ENCODE data around the gene MRPL24.

The MRPL24 gene

DNA sequence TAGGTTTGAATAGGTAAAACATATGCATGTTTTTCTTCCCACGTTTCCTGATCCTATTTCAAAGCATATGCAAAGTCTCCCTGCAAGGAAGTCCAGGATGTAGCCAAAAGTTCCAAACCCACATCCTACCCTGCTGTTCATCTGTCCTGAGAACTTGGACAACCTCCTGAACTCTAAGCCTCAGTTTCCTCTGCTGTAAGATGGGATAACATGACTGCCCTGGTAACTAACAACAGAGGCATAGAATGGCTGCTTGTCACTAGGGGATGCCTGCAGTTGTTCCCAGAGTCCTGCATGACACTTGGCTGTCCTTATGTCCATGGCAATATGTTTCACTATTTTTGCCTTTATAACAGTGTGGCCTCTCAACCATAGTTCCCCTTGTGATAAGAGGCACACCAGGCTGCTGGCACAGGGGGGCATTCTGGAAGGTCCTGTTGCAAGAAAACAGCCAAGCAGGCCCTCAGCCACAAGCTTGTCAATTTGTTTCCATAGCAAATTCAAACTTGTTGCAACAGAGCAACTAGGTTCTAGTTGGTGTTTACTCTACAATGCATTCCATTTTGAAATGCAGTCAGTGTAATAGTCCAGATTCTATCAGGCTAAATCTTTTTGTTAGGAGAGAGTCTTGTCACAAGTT, 12.1 kb upstream of the MRPL24 start:
- Histone ChIP-seq H3K4me1 (ENCODE audit: insufficient read depth, low read length) (peaks cover 35% of the 10 kb centered on the region), H2AFZ (ENCODE audit: low read depth, low read length) (no peak overlapping the region), H3K9me3 (ENCODE audit: low read length) (no peaks in the 10 kb centered on the region), H3K36me3 (ENCODE audit: insufficient read depth, low read length) (peaks cover 2% of the 10 kb centered on the region), H3K4me3 (ENCODE audit: low read length) (peak overlapping the region; percentile 79), H3K27me3 (ENCODE audit: insufficient read depth, low read length) (no peaks in the 10 kb centered on the region)

DNA sequence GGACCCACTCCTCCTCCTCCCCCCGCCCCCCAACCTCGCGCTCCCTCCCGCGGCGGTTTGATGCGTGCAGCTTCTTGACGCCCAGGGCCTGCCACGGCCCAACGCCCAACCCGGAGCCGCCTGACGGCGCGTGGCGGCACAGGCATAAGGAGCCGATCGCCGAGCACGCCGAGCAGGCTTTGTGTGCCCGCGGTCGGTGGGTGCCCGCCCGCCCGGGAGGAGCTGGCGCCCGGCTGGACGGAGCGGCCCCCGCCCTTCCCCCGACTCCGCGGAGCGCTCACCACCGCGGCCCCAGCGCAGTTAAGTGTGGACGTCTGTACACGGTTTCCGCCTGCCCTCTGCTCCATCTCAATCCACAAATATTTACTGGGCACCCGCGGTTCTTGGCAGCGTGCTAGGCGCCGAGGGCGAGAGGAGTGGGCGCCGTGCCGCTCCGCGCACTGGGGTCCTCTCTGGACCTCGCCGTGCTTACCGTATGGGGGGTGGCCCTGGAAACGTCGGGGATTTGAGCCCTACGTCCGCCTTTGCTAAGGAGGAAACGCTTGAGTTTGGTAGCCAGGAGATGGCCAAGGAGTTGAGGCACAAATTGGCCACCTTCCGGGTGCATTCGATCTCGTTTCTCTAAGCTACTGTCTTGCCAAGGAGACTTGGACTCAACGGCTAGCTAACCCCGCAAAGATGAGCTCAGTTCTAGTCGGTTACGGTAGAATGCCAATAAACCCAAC, 11.0 kb upstream of the MRPL24 start:
- H3K9me3 ChIP-seq (ENCODE audit: low read length), result no peaks in the 10 kb centered on the region
- peak overlapping the region; percentile 79 for H3K4me3 ChIP-seq (ENCODE audit: low read length)
- peaks cover 2% of the 10 kb centered on the region for H3K36me3 ChIP-seq (ENCODE audit: insufficient read depth, low read length)
- peak overlapping the region; percentile 48 for H2AFZ ChIP-seq (ENCODE audit: low read depth, low read length)
- H3K27me3 ChIP-seq (ENCODE audit: insufficient read depth, low read length), result no peaks in the 10 kb centered on the region
- H3K4me1 ChIP-seq (ENCODE audit: insufficient read depth, low read length), result peaks cover 44% of the 10 kb centered on the region

DNA sequence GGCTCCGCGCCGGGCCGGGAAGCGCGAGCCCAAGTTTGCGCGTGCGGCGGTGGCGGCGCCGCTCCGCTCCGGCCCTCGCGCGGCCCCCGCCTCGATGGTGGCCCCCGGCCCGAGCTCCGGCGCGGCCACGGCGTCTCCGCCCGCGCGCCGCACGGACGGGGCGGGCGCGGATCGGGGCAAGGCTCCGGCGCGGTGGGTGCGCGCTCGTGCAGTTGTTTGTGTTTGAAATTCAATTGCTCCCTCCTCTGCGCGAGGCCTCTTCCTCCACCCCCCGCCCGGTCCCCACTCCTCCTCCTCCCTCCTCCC, 10.5 kb upstream of the MRPL24 start, which contains the start of gene HDGF:
HDGF (minus strand) TSS at position 225 of the 306 bp plus-strand sequence. CDS start 246 bp downstream, outside the sequence.
- Histone ChIP-seq H3K9me3 (ENCODE audit: low read length) (no peaks in the 10 kb centered on the region), H3K4me3 (ENCODE audit: low read length) (peak within 1 kb of the TSS; percentile 79), H3K36me3 (ENCODE audit: insufficient read depth, low read length) (peaks cover 2% of the 10 kb centered on the region)

DNA sequence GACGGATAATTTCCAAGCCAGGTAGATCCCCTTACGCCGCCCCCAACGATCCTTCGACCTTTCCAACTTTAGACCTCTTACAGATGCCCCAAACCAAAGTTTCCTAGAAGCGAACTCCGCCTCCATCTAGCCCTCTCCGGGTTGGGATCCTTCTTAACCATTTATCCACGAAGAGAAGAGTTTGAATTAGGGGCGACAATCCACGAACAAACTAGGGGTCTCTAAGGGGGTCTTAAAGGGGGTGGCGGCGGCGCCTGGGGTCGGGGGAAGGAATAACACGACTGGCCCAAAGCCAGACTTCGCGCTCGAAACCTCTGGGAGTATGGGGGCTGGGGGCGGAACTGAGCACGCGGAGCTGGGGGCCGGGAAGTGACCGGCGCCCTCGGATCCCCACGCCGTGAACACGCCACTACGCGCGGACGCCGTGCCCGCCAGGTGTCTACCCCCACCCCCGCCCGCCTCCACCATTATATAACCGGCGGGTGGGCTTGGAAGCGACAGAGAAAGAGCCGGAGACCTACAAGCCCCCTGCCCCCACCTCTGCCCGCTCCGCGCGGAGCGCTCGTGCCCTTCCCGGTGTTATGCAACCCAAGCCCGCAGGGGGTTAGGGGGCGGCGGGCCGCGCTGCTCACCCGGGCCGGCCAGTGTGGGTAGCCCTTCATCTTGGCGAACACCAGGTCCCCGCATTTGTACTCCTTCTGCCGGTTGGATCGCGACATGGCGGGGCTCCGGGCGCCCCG, 10.0 kb upstream of the MRPL24 start:
- Histone ChIP-seq H3K9me3 (ENCODE audit: low read length) (no peaks in the 10 kb centered on the region), H3K27me3 (ENCODE audit: insufficient read depth, low read length) (no peaks in the 10 kb centered on the region), H3K36me3 (ENCODE audit: insufficient read depth, low read length) (peaks cover 2% of the 10 kb centered on the region), H3K4me3 (ENCODE audit: low read length) (peak overlapping the region; percentile 79), H2AFZ (ENCODE audit: low read depth, low read length) (peak overlapping the region; percentile 14), H3K4me1 (ENCODE audit: insufficient read depth, low read length) (peaks cover 54% of the 10 kb centered on the region)

More for the DNA sequence above, 10.5 kb upstream of the MRPL24 start, which contains the start of gene HDGF:
- H2AFZ ChIP-seq (ENCODE audit: low read depth, low read length), result peak within 1 kb of the TSS; percentile 48
- H3K27me3 ChIP-seq (ENCODE audit: insufficient read depth, low read length), result no peaks in the 10 kb centered on the region
- H3K4me1 ChIP-seq (ENCODE audit: insufficient read depth, low read length), result peaks cover 49% of the 10 kb centered on the region

DNA sequence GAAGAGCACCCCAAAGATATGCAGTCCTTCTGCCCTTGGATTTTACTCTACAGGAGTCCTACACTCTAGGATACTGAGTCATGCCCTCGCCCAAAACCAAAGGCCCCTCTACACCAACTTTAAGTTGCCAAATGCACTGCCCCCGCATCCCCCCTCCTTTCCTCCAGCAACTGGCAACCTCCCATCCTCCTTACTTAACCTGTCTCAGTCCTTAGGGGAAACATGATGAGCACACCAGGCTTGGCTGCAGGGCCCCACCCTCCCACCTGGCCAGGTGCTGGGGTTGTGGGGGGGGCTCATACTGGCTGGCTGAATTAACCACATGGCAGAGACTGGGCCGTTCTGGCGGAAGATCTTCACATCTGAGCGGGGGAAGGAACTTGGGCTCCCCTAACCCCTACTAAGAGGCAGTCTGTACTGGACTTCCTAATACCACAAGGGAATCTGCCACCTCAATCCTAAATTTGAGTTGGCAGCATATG, 9.3 kb upstream of the MRPL24 start:
- peaks cover 2% of the 10 kb centered on the region for H3K36me3 ChIP-seq (ENCODE audit: insufficient read depth, low read length)
- no peaks in the 10 kb centered on the region for H3K27me3 ChIP-seq (ENCODE audit: insufficient read depth, low read length)
- H3K4me3 ChIP-seq (ENCODE audit: low read length), result peak overlapping the region; percentile 79
- no peak overlapping the region for H2AFZ ChIP-seq (ENCODE audit: low read depth, low read length)
- no peaks in the 10 kb centered on the region for H3K9me3 ChIP-seq (ENCODE audit: low read length)
- H3K4me1 ChIP-seq (ENCODE audit: insufficient read depth, low read length), result peaks cover 57% of the 10 kb centered on the region

DNA sequence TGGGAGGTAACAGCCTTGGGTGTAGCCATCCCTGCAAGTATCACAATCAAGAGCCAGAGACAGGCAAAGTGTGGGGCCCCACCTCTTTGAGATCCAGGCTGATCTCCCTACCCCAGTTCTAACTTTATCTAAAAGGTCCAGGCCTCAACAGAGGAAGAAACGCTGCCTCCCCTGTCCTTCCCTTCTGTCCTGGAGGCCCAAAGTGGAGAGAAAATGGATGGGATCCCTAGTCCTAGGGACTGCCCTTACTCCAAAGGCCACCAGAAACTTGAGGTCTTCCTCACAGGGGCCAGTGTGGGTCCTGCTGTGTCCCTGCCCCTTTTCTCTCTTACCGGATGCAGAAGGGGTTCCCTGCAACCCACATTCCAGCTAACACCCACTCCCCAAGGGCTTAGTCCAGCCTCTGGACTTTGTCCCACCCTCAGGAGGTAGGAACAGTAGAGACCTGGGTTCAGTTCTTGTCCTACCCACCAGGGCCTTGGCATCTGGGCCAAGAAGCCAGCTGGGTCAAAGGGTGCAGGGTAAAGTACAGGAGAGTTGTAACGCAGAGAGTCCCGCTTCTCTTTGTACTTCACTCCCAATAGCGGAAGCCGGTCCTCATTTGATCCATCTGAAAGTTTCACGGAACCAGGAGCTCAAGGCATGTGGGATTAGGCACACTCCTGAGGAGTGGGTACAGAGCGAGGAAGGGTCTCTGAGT, 8.7 kb upstream of the MRPL24 start:
- H3K9me3 ChIP-seq (ENCODE audit: low read length), result no peaks in the 10 kb centered on the region
- H3K27me3 ChIP-seq (ENCODE audit: insufficient read depth, low read length), result no peaks in the 10 kb centered on the region
- no peak overlapping the region for H2AFZ ChIP-seq (ENCODE audit: low read depth, low read length)
- H3K4me1 ChIP-seq (ENCODE audit: insufficient read depth, low read length), result peaks cover 57% of the 10 kb centered on the region
- peaks cover 7% of the 10 kb centered on the region for H3K36me3 ChIP-seq (ENCODE audit: insufficient read depth, low read length)
- H3K4me3 ChIP-seq (ENCODE audit: low read length), result peak overlapping the region; percentile 79

DNA sequence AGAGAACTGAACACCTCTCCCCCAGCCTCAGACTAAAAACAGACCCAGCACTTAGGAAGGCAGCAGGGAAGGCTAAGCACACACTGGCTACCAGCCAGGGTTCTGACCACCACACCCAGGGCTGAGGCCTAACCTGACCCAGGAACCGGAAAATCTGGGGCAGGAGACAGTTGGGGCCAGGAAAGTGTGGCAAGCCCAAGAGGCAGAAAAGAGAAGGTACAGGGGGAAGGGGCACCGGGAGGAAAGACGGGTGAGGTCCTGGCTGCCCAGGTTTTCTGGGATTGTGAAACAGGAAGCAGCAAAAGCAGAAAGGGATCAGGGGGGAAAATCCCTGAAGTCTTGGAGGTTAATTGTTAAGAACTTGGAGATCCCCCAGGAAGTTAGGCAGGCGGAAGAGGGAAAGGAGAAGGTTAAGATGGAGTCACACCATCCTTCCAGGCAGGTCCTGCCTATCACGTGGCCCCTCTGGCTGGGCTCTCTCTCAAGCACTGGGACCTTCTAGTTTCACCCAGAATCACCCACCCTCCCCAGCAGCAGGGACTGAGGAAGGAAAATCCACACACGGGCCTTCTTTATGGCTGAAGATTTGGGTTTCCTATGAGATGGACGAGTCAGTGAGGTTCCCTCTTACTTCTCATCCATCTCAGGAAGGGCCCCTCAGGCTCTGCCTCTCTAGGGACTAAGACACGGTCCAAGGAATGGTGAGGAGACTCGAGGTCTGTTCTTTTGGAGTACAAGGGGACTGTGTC, 8.0 kb upstream of the MRPL24 start:
- peak overlapping the region; percentile 79 for H3K4me3 ChIP-seq (ENCODE audit: low read length)
- H2AFZ ChIP-seq (ENCODE audit: low read depth, low read length), result no peak overlapping the region
- no peaks in the 10 kb centered on the region for H3K9me3 ChIP-seq (ENCODE audit: low read length)
- H3K36me3 ChIP-seq (ENCODE audit: insufficient read depth, low read length), result peaks cover 10% of the 10 kb centered on the region
- no peaks in the 10 kb centered on the region for H3K27me3 ChIP-seq (ENCODE audit: insufficient read depth, low read length)
- peaks cover 57% of the 10 kb centered on the region for H3K4me1 ChIP-seq (ENCODE audit: insufficient read depth, low read length)

DNA sequence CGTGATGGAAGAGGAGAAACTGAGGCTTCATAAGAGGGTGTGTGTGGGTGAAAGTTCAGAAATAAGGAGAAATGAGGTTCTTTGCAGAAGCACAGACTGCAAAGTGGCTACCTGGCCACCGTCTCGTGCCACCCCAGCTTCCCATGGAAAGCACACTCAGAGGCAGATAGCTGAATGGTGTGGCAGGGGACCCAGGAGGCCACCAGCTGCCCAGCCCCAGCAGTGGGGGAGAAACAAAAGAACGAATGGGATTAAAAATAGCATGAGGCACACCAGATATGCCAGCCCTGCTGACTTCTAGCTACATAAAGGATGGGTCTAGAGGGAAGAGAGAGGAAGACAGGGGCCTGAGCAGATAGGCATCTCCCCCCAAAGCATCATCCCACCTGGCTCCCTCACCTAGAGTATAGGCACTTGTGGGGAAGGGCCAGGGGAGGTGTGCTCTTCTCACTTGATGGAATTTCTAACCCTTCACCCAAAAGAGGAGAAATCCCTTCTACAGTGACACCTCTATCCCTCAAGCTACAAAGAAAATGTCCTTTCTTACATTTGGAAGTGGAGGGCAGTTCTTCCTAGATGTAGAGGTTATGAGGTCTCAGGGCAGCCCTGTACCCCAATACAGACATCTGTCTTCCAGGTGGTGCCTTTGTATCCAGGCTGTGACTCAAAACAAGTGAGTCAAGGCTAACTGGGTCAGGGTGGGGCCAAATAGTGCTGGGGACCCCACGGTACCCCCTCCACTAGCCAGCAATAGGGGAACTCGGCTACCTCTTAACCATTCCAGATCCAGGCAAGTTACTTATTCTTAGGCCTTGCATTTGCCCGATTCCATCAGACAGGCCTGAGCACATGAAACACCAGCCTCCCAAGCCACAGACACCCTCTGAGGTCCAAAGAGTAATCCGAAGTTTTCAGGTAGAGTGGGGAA, 7.1 kb upstream of the MRPL24 start:
- H2AFZ ChIP-seq (ENCODE audit: low read depth, low read length), result no peak overlapping the region
- peak overlapping the region; percentile 47 for H3K4me3 ChIP-seq (ENCODE audit: low read length)
- peaks cover 55% of the 10 kb centered on the region for H3K4me1 ChIP-seq (ENCODE audit: insufficient read depth, low read length)
- H3K36me3 ChIP-seq (ENCODE audit: insufficient read depth, low read length), result peaks cover 18% of the 10 kb centered on the region
- H3K9me3 ChIP-seq (ENCODE audit: low read length), result no peaks in the 10 kb centered on the region
- no peaks in the 10 kb centered on the region for H3K27me3 ChIP-seq (ENCODE audit: insufficient read depth, low read length)

DNA sequence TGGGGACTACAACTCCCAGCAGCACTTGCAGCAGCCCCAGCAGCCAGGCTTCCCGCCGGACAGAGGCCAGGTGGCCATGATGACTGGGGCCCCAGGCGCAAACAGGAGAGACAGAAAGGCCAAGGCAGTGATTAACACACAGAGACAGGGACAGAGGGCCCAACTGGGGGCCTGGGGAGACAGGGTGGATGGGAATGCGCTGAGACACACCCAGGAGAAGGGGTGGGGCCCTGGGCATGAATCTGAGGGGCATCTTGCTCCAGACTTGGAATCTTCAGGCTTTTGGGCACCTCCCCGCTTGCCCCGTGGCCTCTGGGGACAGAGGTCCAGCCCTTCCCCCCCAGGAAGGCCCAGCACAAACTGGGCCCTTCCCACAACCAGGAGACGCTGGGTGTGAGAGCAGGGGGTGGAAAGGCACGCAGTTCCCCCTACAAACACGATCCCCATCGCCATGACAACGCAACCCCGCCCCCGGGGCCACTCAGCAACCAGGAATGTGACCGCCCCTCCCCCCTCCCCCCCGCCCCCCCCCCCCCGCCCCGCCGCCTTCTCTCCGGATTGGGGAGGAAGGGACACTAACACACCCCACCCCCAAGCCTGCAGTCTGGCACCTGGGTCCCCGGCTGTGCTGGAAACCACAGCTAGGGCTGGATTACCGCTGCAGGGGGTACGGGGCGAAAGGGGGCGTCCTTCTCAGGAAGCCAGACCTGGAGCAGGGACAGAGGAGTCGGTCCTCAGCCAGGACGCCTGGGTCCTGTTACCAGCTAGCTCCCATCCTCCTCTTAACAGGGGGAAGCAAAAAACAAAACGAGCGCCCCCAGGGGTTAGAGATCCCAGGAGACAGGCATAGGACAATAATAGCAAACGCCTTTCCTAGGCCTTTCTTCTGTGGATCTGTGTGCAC, 6.1 kb upstream of the MRPL24 start:
- Histone ChIP-seq H3K9me3 (ENCODE audit: low read length) (no peaks in the 10 kb centered on the region), H3K4me3 (ENCODE audit: low read length) (peak overlapping the region; percentile 47), H3K4me1 (ENCODE audit: insufficient read depth, low read length) (peaks cover 47% of the 10 kb centered on the region), H3K36me3 (ENCODE audit: insufficient read depth, low read length) (peaks cover 22% of the 10 kb centered on the region), H2AFZ (ENCODE audit: low read depth, low read length) (no peak overlapping the region), H3K27me3 (ENCODE audit: insufficient read depth, low read length) (no peaks in the 10 kb centered on the region)

DNA sequence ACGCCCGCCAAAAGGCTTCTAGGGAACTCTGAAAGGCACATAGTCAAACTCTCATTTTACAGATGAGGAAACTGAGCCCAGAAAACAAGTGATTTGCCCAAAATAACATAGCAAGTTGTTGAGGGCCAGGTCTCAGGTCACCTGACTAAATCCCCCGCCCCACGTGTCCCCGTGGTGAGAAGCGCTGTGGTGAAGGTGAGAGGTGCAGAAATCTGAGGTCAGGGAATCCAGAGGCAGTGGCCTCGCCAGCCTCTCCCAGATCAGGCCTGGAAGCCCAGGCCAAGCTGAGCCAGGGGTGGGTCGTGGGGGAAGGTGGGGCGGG, 5.5 kb upstream of the MRPL24 start:
- H3K4me3 ChIP-seq (ENCODE audit: low read length), result peak overlapping the region; percentile 47
- no peaks in the 10 kb centered on the region for H3K27me3 ChIP-seq (ENCODE audit: insufficient read depth, low read length)
- no peak overlapping the region for H2AFZ ChIP-seq (ENCODE audit: low read depth, low read length)
- H3K4me1 ChIP-seq (ENCODE audit: insufficient read depth, low read length), result peaks cover 53% of the 10 kb centered on the region
- H3K36me3 ChIP-seq (ENCODE audit: insufficient read depth, low read length), result peaks cover 26% of the 10 kb centered on the region
- H3K9me3 ChIP-seq (ENCODE audit: low read length), result no peaks in the 10 kb centered on the region

DNA sequence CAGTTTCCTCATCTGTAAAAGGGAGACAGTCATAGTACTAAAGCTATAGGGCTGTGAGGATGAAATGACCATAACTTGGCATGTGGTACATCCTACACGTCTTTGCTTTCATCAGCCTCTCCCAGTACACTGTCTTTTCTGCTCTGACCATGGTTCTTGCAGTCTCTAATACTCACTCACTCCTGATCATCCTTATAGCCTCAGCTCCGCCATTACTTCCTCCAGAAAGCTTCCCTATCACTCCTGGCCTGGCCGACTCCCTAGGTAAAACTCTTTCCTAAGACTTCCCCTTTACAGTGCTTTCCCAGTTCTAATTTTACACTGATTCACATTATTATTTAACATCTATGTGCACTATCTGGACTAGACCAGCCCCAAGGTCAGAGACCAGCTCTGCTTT, 5.0 kb upstream of the MRPL24 start:
- Histone ChIP-seq H3K36me3 (ENCODE audit: insufficient read depth, low read length) (peaks cover 26% of the 10 kb centered on the region), H3K4me1 (ENCODE audit: insufficient read depth, low read length) (peaks cover 53% of the 10 kb centered on the region), H3K4me3 (ENCODE audit: low read length) (no peak overlapping the region), H3K27me3 (ENCODE audit: insufficient read depth, low read length) (no peaks in the 10 kb centered on the region), H3K9me3 (ENCODE audit: low read length) (no peaks in the 10 kb centered on the region), H2AFZ (ENCODE audit: low read depth, low read length) (no peak overlapping the region)
